DMS79 (cell line): Measurements from ENCODE around the gene CST9L.
"Not testable (repeated sequence)": the region's sequence is repeated elsewhere in the genome, so short reads cannot be mapped to it uniquely, and the experiment has no call there.

Experiments
- DNase-seq: peaks from one replicate; lab custom pipeline; 2025; lab: John Stamatoyannopoulos, UW

CST9L gene

GRCh38 chr20:23586735-23587525 is 18.6 kb upstream of the CST9L start:
- DNase-seq = no peak

GRCh38 chr20:23585808-23586734 is 17.8 kb upstream of the CST9L start:
- DNase-seq = no peak

GRCh38 chr20:23585449-23585807 is 17.1 kb upstream of the CST9L start:
- no peak for DNase-seq

GRCh38 chr20:23584434-23585199 is 16.3 kb upstream of the CST9L start:
- DNase-seq = no peak

GRCh38 chr20:23583526-23583925 is 15.2 kb upstream of the CST9L start:
- DNase-seq = no peak

- no peak for DNase-seq
Observed at GRCh38 chr20:23582293-23582692, 14.0 kb upstream of the CST9L start.

- DNase-seq = not testable (repeated sequence)
Observed at GRCh38 chr20:23581833-23582232, 13.5 kb upstream of the CST9L start.

GRCh38 chr20:23574977-23575376 is 6.7 kb upstream of the CST9L start:
- no peak for DNase-seq

- no peak for DNase-seq
Observed at GRCh38 chr20:23570178-23570760, 2.0 kb upstream of the CST9L start.

- no peak for DNase-seq
Observed at GRCh38 chr20:23569570-23569969, 1.3 kb upstream of the CST9L start.

- DNase-seq = no peak
Observed at GRCh38 chr20:23568971-23569330, 667 bp upstream of the CST9L start.

- DNase-seq = no peak
Observed at GRCh38 chr20:23566199-23566932, 1.9 kb downstream of the CST9L start.

GRCh38 chr20:23565503-23566045 is 2.7 kb downstream of the CST9L start:
- no peak for DNase-seq

- DNase-seq = no peak
Observed at GRCh38 chr20:23564927-23565326, 3.4 kb downstream of the CST9L start.

- DNase-seq = no peak
Observed at GRCh38 chr20:23562721-23563342, 5.5 kb downstream of the CST9L start.

GRCh38 chr20:23554401-23554800 is 13.9 kb downstream of the CST9L start:
- DNase-seq = no peak

GRCh38 chr20:23551786-23552185 is 16.5 kb downstream of the CST9L start:
- DNase-seq = no peak

- no peak for DNase-seq
Observed at GRCh38 chr20:23551383-23551782, 16.9 kb downstream of the CST9L start.

GRCh38 chr20:23550227-23550626 is 18.1 kb downstream of the CST9L start:
- no peak for DNase-seq

GRCh38 chr20:23548408-23548807 is 19.9 kb downstream of the CST9L start:
- no peak for DNase-seq

GRCh38 chr20:23547613-23548012 is 20.7 kb downstream of the CST9L start:
- no peak for DNase-seq
